Measurements from ENCODE around the gene TCF7L2. TPM values are rescaled to one million over a fixed set of nuclear protein-coding genes. Genes with fewer than 3 reads are reported as not detected.

TCF7L2 gene
- total and polyA plus RNA-seq, 4 donors = 9.1 to 32.3 (median 21.4) TPM

- H3K27ac ChIP-seq (ENCODE audit: low read depth in 1 of 2, low read length in 1 of 2) = no peak overlapping the region
- peaks cover 0 to 11% (median 6%) of the 10 kb centered on the region in 4 donors for H3K36me3 ChIP-seq (ENCODE audit: control insufficient read depth in 4 of 4, insufficient read depth in 4 of 4, low read length in 4 of 4)
- no peak overlapping the region for H3K9ac ChIP-seq (ENCODE audit: insufficient read depth in 1 of 2, low read length in 2 of 2)
- H3K4me3 ChIP-seq = no peak overlapping the region
- no peak for TF ChIP-seq CTCF (IDR thresholded peaks at IDR 0.05; ENCODE audit: control extremely low read depth, extremely low read depth)
- no peaks in the 10 kb centered on the region for H3K27me3 ChIP-seq (ENCODE audit: control insufficient read depth in 3 of 3, insufficient read depth in 3 of 3, low read length in 2 of 3)
- H3K4me1 ChIP-seq (ENCODE audit: control insufficient read depth in 5 of 5, insufficient read depth in 5 of 5, low read length in 5 of 5) = peaks cover 0 to 3% (median 0%) of the 10 kb centered on the region in 5 donors
- H3K9me3 ChIP-seq (ENCODE audit: control insufficient read depth in 4 of 4, insufficient read depth in 3 of 4, low read length in 3 of 4) = no peaks in the 10 kb centered on the region
- WGBS, 2 donors = 93 to 98% methylated on average over 5 of the region's 5 CpGs
- DNase-seq (no peak), ATAC-seq (ENCODE audit: insufficient read depth, low FRiP score) (no peak)
Observed at GRCh38 chr10:112973805-112974204, 23.8 kb downstream of the TCF7L2 start.

- Histone ChIP-seq H3K9me3 (ENCODE audit: control insufficient read depth in 4 of 4, insufficient read depth in 3 of 4, low read length in 3 of 4) (no peaks in the 10 kb centered on the region), H3K9ac (ENCODE audit: insufficient read depth in 1 of 2, low read length in 2 of 2) (no peak overlapping the region), H3K4me3 (no peak overlapping the region), H3K27me3 (ENCODE audit: control insufficient read depth in 3 of 3, insufficient read depth in 3 of 3, low read length in 2 of 3) (no peaks in the 10 kb centered on the region), H3K36me3 (ENCODE audit: control insufficient read depth in 4 of 4, insufficient read depth in 4 of 4, low read length in 4 of 4) (peaks cover 0 to 4% (median 2%) of the 10 kb centered on the region in 4 donors), H3K4me1 (ENCODE audit: control insufficient read depth in 5 of 5, insufficient read depth in 5 of 5, low read length in 5 of 5) (peaks cover 0 to 3% (median 0%) of the 10 kb centered on the region in 5 donors), H3K27ac (ENCODE audit: low read depth in 1 of 2, low read length in 1 of 2) (no peak overlapping the region)
- ATAC-seq (ENCODE audit: insufficient read depth, low FRiP score) = no peak
- no peak for TF ChIP-seq CTCF (IDR thresholded peaks at IDR 0.05; ENCODE audit: control extremely low read depth, extremely low read depth)
- WGBS, 2 donors = 91 to 94% methylated on average over 12 of the region's 12 CpGs
- DNase-seq = no peak
Observed at GRCh38 chr10:112977426-112977898, 27.4 kb downstream of the TCF7L2 start.

GRCh38 chr10:112979927-112980326 lies 29.9 kb downstream of the TCF7L2 start:
- Histone ChIP-seq H3K27ac (ENCODE audit: low read depth in 1 of 2, low read length in 1 of 2) (no peak overlapping the region), H3K9me3 (ENCODE audit: control insufficient read depth in 4 of 4, insufficient read depth in 3 of 4, low read length in 3 of 4) (no peaks in the 10 kb centered on the region), H3K4me1 (ENCODE audit: control insufficient read depth in 5 of 5, insufficient read depth in 5 of 5, low read length in 5 of 5) (peaks cover 0 to 5% (median under 1%) of the 10 kb centered on the region in 5 donors), H3K27me3 (ENCODE audit: control insufficient read depth in 3 of 3, insufficient read depth in 3 of 3, low read length in 2 of 3) (no peaks in the 10 kb centered on the region), H3K9ac (ENCODE audit: insufficient read depth in 1 of 2, low read length in 2 of 2) (no peak overlapping the region), H3K4me3 (no peak overlapping the region), H3K36me3 (ENCODE audit: control insufficient read depth in 4 of 4, insufficient read depth in 4 of 4, low read length in 4 of 4) (peaks cover 0 to 7% (median 1%) of the 10 kb centered on the region in 4 donors)
- no peak for TF ChIP-seq CTCF (IDR thresholded peaks at IDR 0.05; ENCODE audit: control extremely low read depth, extremely low read depth)
- no peak for DNase-seq
- ATAC-seq (ENCODE audit: insufficient read depth, low FRiP score) = no peak
- 96 to 98% methylated on average over 2 of the region's 2 CpGs for WGBS, 2 donors

GRCh38 chr10:112980937-112981336 lies 30.9 kb downstream of the TCF7L2 start:
- Histone ChIP-seq H3K9me3 (ENCODE audit: control insufficient read depth in 4 of 4, insufficient read depth in 3 of 4, low read length in 3 of 4) (no peaks in the 10 kb centered on the region), H3K4me3 (no peak overlapping the region), H3K9ac (ENCODE audit: insufficient read depth in 1 of 2, low read length in 2 of 2) (no peak overlapping the region), H3K4me1 (ENCODE audit: control insufficient read depth in 5 of 5, insufficient read depth in 5 of 5, low read length in 5 of 5) (peaks cover under 1 to 11% (median 8%) of the 10 kb centered on the region in 5 donors), H3K36me3 (ENCODE audit: control insufficient read depth in 4 of 4, insufficient read depth in 4 of 4, low read length in 4 of 4) (peaks cover 0 to 6% (median 1%) of the 10 kb centered on the region in 4 donors), H3K27me3 (ENCODE audit: control insufficient read depth in 3 of 3, insufficient read depth in 3 of 3, low read length in 2 of 3) (no peaks in the 10 kb centered on the region), H3K27ac (ENCODE audit: low read depth in 1 of 2, low read length in 1 of 2) (no peak overlapping the region)
- DNase-seq = peak in 1 of 3 donors; percentile 53
- ATAC-seq (ENCODE audit: insufficient read depth, low FRiP score) = no peak
- TF ChIP-seq CTCF (IDR thresholded peaks at IDR 0.05; ENCODE audit: control extremely low read depth, extremely low read depth) = no peak
- WGBS, 2 donors = 75 to 85% methylated on average over 2 of the region's 2 CpGs
